Measurements from ENCODE around the gene ADGRF5.
"Not testable (repeated sequence)": the region's sequence is repeated elsewhere in the genome, so short reads cannot be mapped to it uniquely, and the experiment has no call there.

Gene ADGRF5

DNA sequence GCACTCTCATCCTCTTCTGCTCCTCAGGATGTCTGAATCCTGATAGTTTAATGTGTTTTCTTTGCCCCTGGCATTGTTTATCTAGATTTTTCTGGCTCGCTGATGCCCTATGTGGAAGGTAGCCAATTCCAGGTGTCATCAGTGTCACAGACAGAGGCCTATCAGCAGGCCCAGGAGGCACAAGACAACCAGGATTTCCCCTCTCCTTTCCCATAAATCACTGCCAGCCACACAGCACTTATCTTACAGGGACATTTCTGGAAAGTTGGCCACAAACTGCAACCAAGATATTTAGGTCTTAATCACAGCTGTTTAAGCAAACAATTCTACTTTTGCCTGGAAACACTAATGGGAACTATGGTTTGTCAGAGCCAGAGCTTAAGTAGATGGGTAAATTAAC, 28.1 kb downstream of the ADGRF5 start:
- DNase-seq: no peak

DNA sequence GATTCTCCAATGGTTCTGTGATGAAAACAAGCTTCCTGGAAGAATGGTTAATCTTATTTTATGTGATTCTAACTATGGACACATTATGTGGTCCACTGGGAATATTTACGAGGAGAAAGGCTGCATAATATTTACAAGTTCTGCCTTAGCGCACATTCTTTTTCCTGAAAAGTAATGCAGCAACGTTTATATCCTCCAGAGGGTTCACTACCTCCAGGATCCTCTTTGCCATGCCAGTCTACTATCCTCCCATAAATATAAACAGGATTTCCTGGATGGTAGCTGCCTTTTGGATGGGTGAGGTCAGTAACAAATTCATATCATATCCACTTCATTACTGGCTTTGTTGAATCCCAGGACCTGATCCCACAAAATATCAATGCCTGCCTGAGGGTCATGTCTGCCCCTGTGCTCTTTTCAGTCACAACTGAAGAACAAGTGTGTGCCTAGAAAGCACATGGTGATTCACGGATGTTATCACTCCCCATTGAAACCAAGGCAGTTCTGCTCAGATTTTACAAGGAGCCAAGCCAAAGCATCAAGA, 30.4 kb downstream of the ADGRF5 start:
- no peak for DNase-seq

DNA sequence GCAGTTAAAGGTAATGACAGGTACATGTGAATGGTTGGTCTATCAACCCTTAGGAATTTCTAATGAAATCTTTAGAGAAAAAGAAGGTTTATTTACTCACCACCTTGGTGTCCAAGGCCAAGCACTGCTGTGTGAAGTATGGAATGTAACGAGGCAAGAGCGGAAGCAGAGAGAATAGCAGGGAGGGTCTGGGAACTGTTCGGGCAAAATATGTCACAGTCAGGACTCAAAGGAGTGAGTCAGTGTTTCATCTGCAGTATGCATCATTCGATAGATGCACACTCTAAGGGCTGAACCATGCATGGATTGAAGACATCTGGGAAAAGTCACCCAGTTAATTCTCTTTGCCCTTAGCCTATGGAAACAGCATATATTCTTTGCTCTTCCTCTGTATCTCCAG, 33.2 kb downstream of the ADGRF5 start:
- DNase-seq: no peak

DNA sequence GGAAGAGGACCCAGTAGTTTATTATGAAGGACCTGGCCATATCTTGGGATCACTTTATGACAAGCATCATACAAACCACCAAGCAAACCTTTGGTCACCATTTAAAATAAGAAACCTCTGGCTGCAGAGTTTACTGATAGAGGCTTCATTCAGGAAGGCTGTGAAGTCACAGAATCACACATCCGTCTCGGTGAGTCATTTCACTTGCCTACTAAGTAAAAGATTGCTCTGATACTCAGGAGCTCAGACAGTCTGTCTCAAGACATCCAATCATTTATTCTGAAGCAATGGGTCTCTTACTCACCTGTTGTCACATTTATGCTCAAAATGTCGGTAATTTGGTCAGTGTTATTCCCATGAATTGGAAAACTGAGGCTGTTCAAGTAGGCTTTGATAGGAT, 33.7 kb downstream of the ADGRF5 start:
- DNase-seq: no peak

DNA sequence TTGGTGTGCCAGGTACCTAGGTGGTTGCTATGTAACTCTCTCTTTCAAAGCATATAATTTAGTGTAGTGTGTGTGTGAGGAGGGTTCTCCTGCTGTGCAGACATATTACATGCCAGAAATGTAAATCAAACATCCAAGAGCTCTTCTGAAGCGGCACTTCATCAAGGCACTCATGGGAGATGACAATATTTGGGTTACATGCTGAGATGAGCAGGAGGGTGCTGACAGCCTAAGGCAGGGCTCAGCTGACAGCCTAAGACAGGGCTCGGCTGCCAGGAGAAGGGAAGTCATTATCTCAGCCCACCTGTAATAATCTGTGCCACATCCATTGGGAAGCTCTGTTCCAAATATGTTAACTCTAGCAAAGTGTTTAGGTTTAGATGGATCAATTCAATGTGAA, 39.1 kb downstream of the ADGRF5 start:
- DNase-seq: no peak

DNA sequence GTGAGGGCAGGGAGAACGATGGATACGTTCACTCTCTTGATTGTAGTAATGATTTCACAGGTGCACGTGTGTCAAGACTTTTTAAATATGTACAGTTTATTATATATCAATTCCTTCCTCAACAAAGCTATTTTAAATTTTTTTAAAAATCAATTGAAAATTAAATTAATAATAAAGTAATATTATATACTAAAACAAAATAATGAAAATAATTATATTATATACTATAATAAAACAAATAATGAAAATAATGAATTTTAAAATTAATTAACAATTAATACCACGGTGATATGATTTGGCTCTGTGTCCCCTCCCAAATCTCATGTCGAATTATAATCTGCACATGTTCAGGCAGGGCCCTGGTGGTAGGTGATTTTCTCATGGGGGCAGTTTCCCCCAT, 42.7 kb downstream of the ADGRF5 start:
- no peak for DNase-seq

DNA sequence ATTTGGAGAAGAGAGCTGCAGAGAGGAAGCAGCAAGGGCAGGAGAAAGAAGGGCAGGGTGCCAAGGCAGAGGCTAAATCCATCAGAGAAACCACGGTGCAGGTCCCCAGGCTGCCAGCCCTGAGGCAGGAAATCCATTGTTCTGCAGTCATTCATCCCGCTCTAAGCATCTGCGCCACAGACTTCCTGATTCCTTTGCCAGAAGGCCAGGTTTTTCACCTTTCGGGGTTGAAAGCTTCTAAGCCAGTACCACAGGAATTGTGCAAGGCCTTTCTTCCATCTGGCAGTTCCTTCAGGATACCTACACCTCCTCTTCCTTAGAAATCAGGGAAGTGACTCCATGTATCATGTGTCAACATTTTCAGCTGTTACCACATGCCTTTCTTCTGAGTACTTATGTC, 45.6 kb downstream of the ADGRF5 start:
- peak in 1 of 4 experiments; percentile 3 for DNase-seq

DNA sequence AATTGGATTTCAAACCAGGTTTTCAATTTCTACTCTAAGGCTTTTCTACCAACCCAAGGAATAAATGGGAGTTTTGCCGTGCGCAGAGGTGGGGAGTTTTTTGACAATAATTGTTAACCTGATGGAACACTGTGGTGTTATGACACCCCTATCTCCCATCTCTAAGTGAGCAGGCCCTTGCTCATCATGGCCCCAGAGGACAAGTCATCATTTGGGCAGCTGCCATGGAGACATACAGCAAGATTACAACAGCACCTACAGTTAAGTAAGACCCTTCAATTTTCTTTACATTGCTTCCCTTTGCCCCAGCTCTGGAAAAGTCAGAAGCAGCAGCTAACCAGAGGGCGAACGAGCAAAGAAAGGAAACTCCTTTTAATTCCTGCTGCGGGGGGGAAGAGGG, 54.3 kb downstream of the ADGRF5 start:
- no peak for DNase-seq

DNA sequence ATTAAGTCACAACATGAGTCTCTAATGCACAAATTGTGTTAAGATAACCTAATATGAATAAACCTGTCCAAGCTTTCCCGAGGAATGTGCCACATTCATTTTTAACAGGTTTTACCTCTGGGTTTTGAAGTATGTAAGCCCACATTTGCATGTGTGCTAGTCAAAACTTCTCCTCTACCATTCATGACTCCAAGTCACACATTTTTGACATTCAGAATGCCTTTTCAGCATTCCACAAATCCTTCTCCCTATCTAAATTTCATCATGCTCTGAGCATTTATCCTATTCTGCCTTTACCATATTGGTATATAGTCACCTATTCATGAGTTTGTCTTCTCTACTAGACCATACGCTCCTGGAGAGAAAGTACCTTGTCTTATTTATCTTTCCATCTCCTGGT, 56.5 kb downstream of the ADGRF5 start:
- DNase-seq: no peak

DNA sequence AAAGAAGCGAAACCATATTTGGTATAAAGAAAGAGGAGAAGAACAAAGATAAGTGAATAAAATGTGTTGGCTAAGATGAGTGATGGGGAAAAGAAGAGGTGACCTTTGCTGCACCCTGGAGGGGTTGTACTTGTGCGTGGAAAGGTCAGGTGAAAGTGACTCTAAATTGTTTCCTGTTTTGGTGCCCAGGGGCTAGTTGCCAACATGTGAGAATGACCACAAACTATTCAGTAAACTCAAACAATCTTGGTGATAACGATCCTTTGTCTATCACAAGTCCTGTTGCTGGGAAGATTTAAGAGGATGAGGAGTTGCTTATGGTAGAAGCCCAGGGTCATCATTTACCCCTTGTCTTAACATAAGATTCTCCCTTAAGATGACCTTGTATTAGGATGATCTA, 57.9 kb downstream of the ADGRF5 start:
- no peak for DNase-seq

DNA sequence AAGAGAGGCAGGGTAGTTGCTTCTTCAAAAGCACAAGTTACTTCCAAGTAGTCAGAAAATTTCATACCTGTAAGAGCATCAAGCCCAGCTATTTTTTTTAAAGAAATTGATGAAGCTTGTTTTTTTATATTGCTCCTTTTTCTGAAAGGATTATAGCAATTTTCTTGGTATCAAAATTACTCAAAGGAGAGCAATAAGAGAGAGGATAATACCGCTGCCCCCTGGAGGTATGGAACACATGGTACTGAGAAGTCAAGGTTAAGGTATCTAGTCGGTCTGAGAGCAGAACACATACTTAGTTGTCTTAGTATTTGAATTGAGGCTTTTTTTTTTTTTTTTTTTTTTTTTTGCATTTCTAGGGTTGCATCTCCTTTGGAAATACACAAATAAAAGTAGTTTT, 59.4 kb downstream of the ADGRF5 start:
- no peak for DNase-seq

DNA sequence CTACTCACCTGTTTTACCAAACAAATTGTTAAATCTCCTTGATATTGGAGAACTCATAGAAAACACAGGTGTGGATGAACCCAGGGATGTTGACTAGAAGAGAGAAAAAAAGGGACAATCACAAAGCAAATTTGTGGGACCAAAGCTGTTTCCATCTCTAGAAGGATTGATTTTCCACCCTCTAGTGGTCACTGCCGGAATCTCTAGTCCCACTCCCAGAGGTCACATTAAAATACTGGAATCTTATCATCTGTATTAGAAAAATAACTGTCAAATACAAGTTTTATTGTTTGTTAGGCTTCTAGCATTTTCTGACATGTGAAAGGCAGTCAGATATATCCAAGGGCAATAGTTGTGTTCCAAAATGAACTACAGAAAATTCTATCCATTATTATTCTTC, 65.8 kb downstream of the ADGRF5 start:
- peak; percentile 48 to 69 (median 65) for DNase-seq

DNA sequence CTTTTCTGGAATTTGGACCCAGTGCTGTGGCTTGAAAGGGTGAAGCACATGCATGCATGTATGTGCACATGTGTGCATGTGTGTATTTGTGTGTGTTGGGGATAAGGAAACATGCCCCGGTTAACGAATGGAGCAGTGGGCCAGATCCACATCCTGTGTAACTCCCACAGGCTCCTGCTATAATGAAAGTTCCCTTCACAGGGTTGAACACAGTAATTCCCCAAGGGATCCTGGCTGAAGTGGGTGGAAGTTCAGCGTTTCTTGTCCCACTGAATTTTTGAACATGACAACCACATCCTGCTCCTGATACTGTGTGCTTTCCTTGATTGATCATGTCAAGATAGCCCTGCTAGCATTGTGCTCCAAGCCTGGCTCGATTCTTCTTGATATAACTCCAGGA, 70.2 kb downstream of the ADGRF5 start:
- DNase-seq: not testable (repeated sequence)

DNA sequence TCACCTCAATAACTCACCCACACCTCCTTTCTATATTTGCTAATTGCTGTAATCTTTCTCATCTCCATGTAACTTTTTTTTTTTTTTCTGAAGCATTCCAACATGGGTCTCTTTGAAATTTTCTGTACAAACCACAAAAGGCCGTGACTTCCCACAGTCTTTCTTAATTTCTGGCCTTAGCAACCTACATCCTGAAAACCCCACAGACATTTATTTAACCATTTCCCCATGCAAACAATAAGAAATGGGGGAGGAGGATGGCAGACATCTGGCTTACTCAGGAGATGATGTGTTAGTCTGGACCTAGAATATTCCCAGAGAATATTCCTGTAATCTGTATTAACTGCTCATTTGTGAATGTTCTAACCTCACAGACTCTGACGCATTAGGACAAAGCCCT, 70.9 kb downstream of the ADGRF5 start:
- DNase-seq: peak in 2 of 4 experiments; percentile 5 to 11

DNA sequence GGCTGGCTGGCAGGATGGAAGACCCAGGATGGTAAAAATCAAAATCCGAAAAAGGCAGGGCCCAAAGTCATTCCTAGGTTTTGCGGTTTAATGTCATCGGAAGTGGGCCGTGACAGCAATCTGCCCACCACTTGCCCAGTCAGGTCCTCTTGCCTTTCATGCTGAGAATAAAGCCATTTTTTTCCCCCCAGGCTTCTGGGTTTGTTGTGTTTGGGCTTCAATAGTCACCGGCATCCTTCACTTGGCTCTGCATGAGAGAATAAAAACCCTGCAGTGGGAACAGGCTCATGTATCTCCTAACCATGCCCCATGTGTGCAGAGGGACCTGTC, 72.4 kb downstream of the ADGRF5 start:
- no peak for DNase-seq

DNA sequence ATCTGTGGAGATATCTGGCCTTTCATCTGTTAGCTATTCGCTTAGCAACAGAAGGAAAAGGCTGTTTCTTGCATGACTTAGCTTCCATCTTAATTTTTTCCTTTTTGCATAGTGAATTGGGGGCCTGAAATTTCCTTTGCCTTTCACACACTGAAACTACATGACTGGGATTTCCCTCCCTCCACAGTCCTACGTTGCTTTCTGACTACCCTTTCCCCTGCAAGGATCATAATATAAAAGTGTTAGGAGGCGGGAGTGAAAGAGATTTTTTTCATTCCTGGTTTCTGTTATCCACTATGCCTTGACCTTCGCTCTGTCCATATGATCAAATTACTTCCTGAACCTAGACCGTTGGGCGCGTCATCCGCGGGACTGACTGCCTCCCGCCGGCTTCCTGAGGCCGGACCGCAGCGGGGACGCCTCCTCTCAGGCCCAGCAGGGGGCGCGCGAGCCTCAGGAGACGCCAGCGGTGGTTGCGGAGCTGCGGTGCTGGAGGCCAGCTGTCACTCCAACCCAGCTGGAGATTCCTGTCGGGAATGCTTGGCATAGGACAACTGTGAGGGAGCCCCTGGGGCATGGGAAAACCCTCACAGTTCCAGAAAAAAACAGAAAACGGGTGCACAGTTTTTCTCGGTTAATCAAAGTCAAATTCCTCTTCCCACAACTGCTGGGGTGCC, 72.9 kb downstream of the ADGRF5 start:
- peak; percentile 89 to 95 (median 94) for DNase-seq

DNA sequence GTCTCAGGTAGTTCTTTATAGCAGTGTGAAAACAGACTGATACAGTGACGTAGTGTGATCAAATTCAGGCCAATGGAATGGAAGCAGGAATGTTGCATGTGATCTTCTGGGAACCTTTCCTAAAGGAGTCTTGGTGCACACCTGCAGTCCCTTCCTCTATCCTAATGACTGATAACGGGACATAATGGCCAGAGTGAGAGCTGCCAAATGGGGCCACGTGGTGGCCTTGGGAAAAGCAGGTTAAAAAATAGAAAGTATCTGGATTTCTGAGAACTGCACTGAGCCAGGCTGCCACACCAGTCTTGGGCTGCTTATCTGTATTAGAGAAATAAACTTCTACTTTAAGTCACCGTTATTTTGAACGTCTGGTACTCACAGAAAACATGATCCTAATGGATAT, 76.6 kb downstream of the ADGRF5 start:
- DNase-seq: no peak

DNA sequence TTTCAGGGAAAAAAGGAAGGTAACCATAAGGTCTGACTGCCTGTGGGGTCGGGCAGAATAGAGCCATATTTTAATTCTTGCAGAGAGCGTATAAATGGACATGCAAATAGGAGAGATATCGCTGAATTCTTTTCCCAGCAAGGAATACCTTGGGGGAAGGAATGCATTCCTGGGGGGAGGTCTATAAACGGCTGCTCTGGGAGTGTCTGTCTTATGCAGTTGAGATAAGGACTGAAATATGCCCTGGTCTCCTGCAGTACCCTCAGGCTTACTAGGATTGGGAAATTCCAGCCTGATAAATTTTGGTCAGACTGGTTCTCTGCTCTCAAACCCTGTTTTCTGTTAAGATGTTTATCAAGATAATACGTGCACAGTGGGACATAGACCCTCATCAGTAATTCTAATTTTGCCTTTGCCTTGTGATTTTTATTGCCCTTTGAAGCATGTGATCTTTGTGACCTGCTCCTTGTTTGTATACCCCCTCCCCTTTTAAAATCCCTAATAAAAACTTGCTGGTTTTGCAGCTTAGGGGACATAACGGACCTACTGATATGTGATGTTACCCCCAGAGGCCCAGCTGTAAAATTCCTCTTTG, 79.4 kb downstream of the ADGRF5 start:
- not testable (repeated sequence) for DNase-seq

DNA sequence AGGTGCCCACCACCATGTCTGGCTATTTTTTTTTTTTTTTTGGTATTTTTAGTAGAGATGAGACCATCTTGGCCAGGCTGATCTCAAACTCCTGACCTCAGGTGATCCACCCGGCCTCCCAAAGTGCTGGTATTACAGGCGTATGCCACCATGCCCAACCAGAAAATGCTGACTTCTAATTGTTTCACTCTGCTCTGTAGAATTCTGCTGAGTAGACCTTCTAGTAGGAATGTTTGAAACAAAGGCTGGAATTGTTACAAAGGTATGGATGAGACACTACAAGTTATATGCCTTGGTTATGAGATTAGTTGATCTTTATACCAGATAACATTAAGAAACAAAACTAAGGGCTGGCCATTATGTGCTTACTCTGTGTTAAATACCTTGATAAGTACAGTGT, 83.7 kb downstream of the ADGRF5 start:
- no peak for DNase-seq

DNA sequence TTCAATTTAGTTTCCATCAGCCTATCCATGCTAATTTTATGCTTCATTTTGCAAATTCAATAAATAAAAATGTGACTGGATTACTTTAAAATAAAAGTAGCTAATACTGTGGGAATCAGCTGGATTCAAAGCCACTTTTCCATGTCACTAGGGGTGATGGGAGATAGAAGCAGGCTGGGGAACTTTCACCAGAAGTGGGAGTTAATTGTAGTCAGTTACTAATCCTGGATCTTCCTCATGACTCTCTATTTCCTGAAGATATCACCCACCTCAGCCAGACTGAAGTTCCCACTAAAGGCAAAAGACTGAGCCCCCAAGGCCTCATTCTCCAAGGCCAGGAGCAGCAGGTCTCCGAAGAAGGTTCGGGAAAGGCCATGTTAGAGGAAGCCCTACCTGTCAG, 86.7 kb downstream of the ADGRF5 start:
- peak in 3 of 4 experiments; percentile 12 to 30 (median 19) for DNase-seq

DNA sequence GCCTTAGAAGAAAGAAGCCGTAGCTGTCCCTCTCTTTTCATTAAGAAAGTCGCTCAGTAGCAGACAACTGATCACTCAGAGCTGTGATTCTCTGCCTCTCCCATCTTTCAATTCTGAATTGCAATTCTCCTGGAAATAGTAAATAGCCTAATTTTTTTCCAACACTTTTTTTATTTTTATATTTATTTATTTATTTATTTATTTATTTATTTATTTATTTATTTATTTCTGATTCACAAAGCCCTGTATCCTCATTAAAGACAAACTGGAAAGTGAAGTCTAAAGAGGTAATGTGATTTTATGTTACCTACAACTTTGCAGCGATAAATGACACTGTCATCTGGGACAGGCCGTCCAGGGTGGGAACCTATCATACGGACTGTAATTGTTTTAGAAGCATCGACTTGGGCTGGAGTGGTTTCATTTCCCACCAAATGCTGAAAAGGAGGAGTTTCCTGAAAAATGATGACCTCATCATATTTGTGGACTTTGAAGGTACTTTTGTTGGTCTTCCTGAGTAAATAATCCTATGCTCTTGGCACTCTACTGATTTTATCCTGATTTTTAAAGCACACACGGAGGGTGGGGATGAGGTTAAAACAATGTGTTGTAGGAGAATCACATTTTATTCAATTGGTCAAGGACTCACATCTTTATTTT, 87.4 kb downstream of the ADGRF5 start:
- not testable (repeated sequence) for DNase-seq

DNA sequence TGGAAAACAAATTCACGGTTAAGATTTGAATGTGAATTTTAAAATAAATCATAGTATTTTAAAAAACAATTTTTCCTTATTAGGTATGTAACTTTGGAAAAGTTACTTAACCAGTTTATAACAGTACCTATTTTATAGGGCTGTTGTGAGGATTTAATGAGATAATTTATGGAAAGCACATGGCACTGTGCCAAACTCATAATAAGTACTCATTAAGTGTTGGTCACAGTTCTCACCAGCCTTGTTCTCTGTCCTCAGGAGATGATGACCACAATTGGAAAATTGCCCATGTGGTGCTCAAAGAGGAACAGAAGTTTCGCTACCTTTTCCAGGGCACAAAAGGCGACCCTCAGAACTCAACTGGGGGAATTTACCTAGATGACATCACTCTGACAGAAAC, 88.9 kb downstream of the ADGRF5 start:
- DNase-seq: no peak

DNA sequence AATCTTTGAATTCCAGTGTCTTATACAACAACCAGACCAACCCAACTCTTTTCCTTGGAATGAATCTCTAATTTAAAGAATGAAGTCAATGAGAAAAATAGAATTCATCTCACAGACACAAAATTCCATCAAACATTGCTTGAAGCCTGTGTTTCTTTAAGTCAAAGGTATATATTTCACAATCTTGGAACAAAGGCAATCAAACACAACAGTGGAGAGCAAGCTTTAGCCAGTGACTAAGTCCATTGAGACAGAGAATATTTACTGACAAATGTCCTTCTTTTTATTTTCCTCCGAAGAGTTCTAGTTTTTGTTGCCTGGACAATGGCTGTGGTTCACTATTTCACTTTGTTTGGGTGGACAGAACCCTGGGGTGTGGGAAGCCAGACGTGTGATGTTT, 92.8 kb downstream of the ADGRF5 start:
- no peak for DNase-seq

DNA sequence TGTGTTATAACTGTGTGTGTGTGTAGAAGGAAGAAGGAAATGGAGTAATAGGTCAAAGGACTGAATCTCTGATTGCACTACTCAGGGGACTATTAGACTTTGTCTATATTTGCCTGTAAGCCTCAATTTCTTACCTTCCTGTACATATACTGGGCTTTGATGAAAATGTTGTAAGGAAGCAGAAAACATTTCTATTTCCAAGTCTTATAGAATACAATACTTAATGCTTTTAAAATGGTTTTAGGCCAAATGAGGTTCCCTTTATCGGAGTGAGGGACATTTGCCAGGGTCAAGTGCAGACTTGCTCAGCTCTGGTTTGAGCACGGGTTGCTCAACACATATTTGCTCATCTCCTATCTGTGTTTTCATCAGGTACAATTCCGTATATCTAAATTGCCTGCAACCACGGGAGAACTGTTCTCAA, 100.3 kb downstream of the ADGRF5 start:
- peak in 1 of 4 experiments; percentile 19 for DNase-seq
